Adrenal gland (tissue), 5 donors: Measurements from ENCODE around the gene EPN3.

Source experiments
- POLR2A ChIP-seq, 2 donors: fragments of 450-650 bp; IDR thresholded peaks; one replicate each; pipeline ENCODE4 v1.6.1; 2017; ENCODE audit warnings: antibody characterized with exemption in 2 of 2, mild to moderate bottlenecking in 2 of 2, moderate library complexity in 1 of 2
- TF ChIP-seq, protein P1 (sequence below), 6 experiments: fragments of 450-650 bp in 4 of 6; fragments of 200-600 bp in 2 of 6; sonication (generic) in 1 of 6; IDR thresholded peaks; 1 replicate in 5 of 6; 2 replicates in 1 of 6; pipeline versions ENCODE4 v1.5.1 to v1.8.0; 2016 to 2021; ENCODE audit warnings: antibody characterized with exemption in 6 of 6, mild to moderate bottlenecking in 2 of 6, moderate library complexity in 1 of 6
- donor health status: DM: no; HTN: no; CAD: no.

DNA sequence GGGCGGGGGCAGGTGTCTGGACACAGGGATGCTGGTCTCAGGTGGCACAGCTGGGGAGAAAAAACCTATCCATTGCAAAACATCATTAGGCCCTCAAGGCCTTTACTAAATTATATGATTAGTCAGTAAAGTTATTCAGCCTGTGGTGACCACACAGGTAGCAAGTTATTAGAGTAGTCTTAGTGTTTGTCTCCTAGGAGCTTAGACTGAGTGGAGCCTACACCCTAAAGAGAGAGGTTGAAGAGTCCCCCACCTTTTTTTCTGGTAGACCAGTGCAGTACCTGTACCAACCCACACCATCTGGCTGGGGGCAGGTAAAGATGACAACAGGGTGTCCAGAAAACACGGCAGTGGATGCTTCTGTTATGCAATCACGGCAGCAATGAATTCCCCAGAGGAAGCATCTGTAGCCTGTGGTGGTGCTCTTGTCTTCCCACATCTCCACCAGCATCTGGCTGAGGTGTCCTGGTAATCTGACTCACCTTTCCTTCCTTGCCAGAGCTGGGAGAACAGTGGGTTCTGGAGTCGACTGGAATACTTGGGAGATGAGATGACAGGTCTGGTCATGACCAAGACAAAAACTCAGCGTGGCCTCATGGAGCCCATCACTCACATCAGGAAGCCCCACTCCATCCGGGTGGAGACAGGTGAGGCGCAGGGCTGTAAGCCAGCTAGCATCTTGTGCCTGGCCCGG is 13.2 kb upstream of the EPN3 start:
- TF ChIP-seq, protein P1, sequence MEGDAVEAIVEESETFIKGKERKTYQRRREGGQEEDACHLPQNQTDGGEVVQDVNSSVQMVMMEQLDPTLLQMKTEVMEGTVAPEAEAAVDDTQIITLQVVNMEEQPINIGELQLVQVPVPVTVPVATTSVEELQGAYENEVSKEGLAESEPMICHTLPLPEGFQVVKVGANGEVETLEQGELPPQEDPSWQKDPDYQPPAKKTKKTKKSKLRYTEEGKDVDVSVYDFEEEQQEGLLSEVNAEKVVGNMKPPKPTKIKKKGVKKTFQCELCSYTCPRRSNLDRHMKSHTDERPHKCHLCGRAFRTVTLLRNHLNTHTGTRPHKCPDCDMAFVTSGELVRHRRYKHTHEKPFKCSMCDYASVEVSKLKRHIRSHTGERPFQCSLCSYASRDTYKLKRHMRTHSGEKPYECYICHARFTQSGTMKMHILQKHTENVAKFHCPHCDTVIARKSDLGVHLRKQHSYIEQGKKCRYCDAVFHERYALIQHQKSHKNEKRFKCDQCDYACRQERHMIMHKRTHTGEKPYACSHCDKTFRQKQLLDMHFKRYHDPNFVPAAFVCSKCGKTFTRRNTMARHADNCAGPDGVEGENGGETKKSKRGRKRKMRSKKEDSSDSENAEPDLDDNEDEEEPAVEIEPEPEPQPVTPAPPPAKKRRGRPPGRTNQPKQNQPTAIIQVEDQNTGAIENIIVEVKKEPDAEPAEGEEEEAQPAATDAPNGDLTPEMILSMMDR (IDR thresholded peaks at IDR 0.05) = no peak
- TF ChIP-seq POLR2A (IDR thresholded peaks at IDR 0.05) = no peak
